HG02870 (cell line): Measurements from ENCODE around the gene LAMTOR3.
"Not testable (repeated sequence)": the region's sequence is repeated elsewhere in the genome, so short reads cannot be mapped to it uniquely, and the experiment has no call there.

Experiments
- ATAC-seq: cut with Tn5 transposase; IDR thresholded peaks from one replicate; pipeline ENCODE4 v1.9.1; 2021; ENCODE audit warnings: mild to moderate bottlenecking, moderate library complexity; ENCODE audit not compliant: unreplicated experiment

LAMTOR3 gene

GRCh38 chr4:99832758-99833157, 61.5 kb downstream of the LAMTOR3 start:
- ATAC-seq, result no peak

GRCh38 chr4:99832321-99832720, 61.9 kb downstream of the LAMTOR3 start:
- no peak for ATAC-seq

- ATAC-seq, result not testable (repeated sequence)
Observed at GRCh38 chr4:99830051-99830450, 64.2 kb downstream of the LAMTOR3 start.

GRCh38 chr4:99828477-99828876, 65.8 kb downstream of the LAMTOR3 start:
- ATAC-seq, result no peak
